Measurements from ENCODE around the gene SWT1.
"Not testable (repeated sequence)": the region's sequence is repeated elsewhere in the genome, so short reads cannot be mapped to it uniquely, and the experiment has no call there.

Gene SWT1

DNA sequence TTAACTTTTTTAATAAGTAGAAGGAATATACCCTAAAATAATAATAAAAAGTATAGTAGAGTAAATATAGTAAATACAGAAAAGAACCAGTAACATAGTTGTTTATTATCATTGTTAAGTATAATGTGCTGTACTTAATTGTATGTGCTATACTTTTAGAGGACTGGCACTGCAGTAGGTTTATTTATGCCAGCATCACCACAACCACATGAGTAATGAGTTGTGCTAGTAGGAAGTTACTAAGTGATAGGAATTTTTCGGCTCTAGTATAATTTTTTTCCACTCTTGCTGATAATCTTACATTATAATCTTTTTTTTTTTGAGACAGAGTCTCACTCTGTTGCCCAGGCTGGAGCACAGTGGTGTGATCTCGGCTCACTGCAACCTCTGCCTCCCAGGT, 88.5 kb downstream of the SWT1 start:
- DNase-seq (ENCODE audit: low read depth, low spot score) = no peak

DNA sequence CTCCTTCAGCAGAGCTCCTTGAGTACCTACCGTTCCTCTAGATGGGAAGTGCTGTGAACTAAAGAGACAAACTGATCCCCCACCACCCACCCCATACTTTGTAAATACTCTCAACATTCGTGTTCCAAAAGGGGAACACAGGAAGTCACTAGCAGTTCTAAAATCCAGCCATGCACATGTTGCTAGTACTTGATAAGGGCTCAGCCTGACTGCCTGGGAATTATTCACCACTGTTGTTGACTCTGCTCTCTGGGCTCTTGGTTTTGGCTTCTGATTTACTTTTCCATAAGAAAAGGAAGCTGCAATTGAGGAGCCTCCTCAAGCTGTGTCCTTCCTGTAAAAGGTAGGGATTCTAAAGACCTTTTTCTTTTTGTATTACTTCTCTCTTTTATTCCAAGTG, 92.6 kb downstream of the SWT1 start:
- DNase-seq (ENCODE audit: low read depth, low spot score) = peak; percentile 12

GRCh38 chr1:185250063-185250462, 93.1 kb downstream of the SWT1 start:
- DNase-seq (ENCODE audit: low read depth, low spot score) = no peak

- DNase-seq (ENCODE audit: low read depth, low spot score) = not testable (repeated sequence)
Measured at GRCh38 chr1:185251928-185252327, 95.0 kb downstream of the SWT1 start.

DNA sequence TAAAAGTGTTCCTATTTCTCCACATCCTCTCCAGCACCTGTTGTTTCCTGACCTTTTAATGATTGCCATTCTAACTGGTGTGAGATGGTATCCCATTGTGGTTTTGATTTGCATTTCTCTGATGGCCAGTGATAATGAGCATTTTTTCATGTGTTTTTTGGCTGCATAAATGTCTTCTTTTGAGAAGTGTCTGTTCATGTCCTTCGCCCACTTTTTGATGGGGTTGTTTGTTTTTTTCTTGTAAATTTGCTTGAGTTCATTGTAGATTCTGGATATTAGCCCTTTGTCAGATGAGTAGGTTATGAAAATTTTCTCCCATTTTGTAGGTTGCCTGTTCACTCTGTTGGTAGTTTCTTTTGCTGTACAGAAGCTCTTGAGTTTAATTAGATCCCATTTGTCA, 95.4 kb downstream of the SWT1 start:
- DNase-seq (ENCODE audit: low read depth, low spot score) = not testable (repeated sequence)

DNA sequence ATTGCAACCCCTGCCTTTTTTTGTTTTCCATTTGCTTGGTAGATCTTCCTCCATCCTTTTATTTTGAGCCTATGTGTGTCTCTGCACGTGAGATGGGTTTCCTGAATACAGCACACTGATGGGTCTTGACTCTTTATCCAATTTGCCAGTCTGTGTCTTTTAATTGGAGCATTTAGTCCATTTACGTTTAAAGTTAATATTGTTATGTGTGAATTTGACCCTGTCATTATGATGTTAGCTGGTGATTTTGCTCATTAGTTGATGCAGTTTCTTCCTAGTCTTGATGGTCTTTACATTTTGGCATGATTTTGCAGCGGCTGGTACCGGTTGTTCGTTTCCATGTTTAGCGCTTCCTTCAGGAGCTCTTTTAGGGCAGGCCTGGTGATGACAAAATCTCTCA, 98.6 kb downstream of the SWT1 start:
- DNase-seq (ENCODE audit: low read depth, low spot score) = not testable (repeated sequence)

- DNase-seq (ENCODE audit: low read depth, low spot score) = not testable (repeated sequence)
Measured at GRCh38 chr1:185257116-185257949, 100.4 kb downstream of the SWT1 start.

- no peak for DNase-seq (ENCODE audit: low read depth, low spot score)
Measured at GRCh38 chr1:185257950-185258208, 100.9 kb downstream of the SWT1 start.

- no peak for DNase-seq (ENCODE audit: low read depth, low spot score)
Measured at GRCh38 chr1:185258676-185259075, 101.7 kb downstream of the SWT1 start.

- DNase-seq (ENCODE audit: low read depth, low spot score) = no peak
Measured at GRCh38 chr1:185260611-185261010, 103.6 kb downstream of the SWT1 start.

DNA sequence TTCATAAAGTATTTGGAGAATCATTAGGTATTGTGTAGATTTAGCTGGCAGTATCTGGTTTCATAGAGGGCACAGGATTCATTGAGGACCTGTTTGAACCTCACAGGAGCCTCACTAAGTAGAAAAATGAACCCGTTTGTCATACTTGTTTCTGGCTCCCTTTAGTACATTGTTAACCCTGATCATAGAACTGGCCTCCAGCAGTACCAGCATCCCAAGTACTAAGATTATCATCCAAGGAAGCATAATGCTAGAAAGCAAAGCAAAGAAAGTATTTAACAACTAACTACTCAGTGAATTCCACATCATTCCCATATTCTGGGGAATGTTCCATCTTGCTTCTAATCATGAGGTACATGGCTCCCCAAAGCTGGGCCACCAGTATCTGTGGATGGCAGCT, 105.2 kb downstream of the SWT1 start:
- DNase-seq (ENCODE audit: low read depth, low spot score) = no peak

GRCh38 chr1:185263292-185263691, 106.3 kb downstream of the SWT1 start:
- no peak for DNase-seq (ENCODE audit: low read depth, low spot score)

DNA sequence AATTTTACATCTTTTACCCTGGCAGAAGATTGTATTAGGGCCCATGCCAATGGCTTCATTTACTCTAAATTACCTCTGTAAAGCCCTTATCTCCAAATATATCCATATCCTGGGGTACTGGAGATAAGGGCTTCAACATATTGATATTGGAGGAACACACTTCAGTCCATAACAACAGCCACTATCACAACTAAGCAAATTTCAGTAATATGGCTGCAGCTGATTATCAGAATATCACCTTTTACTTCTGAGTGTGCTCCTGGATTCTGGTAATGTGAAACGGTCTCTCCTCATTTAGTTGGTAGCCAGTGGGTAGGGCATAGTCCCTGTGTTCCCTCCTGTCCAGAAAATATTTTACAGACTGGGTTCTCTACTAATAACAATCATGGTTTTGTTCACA, 106.8 kb downstream of the SWT1 start:
- no peak for DNase-seq (ENCODE audit: low read depth, low spot score)

- no peak for DNase-seq (ENCODE audit: low read depth, low spot score)
Measured at GRCh38 chr1:185265314-185265713, 108.3 kb downstream of the SWT1 start.

DNA sequence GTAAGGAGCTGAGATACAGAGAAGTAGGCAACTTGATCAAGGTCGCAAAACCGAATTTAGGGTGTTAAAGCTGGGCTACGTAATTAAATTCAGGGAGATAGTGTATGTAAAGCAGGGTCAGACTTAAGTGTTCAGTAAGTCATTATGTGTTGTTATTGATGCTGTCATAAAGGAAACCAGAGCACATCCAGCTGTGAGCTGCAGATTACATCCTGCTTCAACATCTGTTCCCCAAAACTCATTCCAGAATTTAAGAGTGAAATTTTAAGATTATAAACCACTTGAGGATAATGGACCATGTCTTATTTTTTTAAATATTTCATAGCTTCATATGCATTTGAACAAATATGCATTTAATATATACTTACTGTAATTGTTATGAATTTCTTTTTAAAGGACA, 110.3 kb downstream of the SWT1 start:
- no peak for DNase-seq (ENCODE audit: low read depth, low spot score)

- no peak for DNase-seq (ENCODE audit: low read depth, low spot score)
Measured at GRCh38 chr1:185267701-185268100, 110.7 kb downstream of the SWT1 start.

DNA sequence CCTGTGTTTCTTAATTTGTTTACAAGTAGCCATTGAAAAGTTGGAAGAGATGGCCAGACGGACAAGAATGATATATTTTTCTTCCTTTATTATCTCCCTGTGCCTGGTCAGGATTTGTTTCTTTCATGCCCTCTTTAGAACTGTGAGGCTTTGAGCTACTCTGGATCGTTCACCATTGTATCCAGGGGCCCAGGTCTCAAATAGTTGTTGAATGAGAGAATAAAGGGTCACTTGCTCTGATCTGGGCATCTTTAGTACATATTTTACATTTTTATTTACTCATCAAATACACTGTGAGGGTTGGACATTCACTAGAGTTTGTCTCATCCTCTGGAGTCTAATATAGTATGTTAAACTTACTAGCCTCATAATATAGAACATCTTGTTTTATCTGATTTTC, 111.4 kb downstream of the SWT1 start:
- DNase-seq (ENCODE audit: low read depth, low spot score) = no peak

- DNase-seq (ENCODE audit: low read depth, low spot score) = no peak
Measured at GRCh38 chr1:185271921-185272320, 115.0 kb downstream of the SWT1 start.

DNA sequence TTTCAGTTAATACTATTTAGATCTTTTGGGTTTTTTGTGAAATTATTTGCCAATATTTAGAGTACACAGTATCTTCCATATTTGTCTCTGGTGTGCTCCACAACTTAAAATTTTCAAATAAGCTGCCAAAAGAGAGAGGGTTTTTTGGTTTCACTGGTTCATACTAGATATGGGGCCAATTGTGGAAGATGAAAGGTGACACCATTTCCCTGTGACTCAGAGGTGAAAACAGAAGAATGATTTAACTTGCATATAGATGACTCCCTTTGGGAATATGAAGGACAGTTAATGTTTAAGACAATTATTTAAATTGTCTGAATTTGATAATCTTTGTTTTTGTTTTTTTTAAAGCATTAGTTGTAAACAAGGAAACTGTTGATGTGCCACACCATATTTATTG, 122.6 kb downstream of the SWT1 start:
- no peak for DNase-seq (ENCODE audit: low read depth, low spot score)

DNA sequence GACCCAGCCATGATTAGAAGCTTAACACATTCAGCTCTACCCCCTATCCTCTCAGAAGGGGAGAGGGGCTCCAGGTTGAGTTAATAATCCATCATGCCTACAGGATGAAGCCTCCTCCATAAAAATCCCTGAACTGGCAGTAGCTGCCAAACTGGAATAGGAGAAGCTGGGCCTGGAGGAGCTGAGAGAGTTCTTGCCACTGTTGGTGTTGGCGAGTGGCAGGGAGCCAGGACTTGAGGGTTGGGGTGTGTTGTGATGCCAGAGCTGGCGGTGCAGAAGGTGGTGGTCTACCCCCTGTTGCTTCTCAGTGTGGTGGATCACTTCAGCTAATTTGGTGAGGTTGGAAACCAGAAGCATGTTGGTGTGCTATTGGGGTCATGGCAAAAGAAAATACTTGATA, 123.6 kb downstream of the SWT1 start:
- DNase-seq (ENCODE audit: low read depth, low spot score) = no peak

- no peak for DNase-seq (ENCODE audit: low read depth, low spot score)
Measured at GRCh38 chr1:185281245-185281644, 124.3 kb downstream of the SWT1 start.

DNA sequence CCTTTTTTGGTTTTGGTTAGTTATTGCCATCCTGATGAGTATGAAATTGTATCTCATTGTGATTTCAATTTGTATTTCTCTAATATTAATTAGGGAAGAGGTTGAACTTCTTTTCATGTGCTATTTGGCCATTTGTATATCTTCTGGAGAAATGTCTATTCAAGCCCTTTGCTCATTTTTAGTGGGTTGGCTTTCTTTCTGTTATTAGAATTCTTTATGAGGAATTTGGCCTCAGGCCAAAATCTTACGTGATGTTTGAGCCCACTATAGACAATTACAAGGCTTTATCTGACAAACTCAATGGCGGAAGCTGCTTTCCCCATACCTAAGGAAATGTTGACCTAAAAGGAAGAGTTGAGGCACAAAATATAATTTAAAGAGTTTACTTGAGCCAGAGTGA, 127.1 kb downstream of the SWT1 start:
- DNase-seq (ENCODE audit: low read depth, low spot score) = no peak

GRCh38 chr1:185284533-185285276, 127.7 kb downstream of the SWT1 start:
- DNase-seq (ENCODE audit: low read depth, low spot score) = no peak

Data from iPS DF 19.7 (cell line).